GM23248 (cell line): ENCODE data around the gene RAD21L1. TPM values are rescaled to one million over a fixed set of nuclear protein-coding genes. Genes with fewer than 3 reads are reported as not detected.
A peak's percentile ranks its signal among the peaks of the same experiment; 100 is the strongest.

Experiments
- DNase-seq: peaks from one replicate; pipeline ENCODE4 v3.0.0-alpha.2; 2015
- H2AFZ ChIP-seq: fragments of 200-600 bp; sonication (generic); 2 replicates; pipeline ENCODE4 v1.6.1; 2016; ENCODE audit warnings: antibody characterized with exemption
- H3F3A ChIP-seq: fragments of 200-600 bp; sonication (generic); 2 replicates; pipeline ENCODE4 v1.6.1; 2016; ENCODE audit warnings: mild to moderate bottlenecking, antibody characterized with exemption, mixed run types; ENCODE audit not compliant: insufficient read depth
- H3K27ac ChIP-seq: fragments of 200-600 bp; sonication (generic); 2 replicates; pipeline ENCODE4 v1.5.1; 2016; ENCODE audit warnings: mild to moderate bottlenecking
- H3K27me3 ChIP-seq: fragments of 200-600 bp; sonication (generic); replicated peaks from 2 replicates; pipeline ENCODE4 v1.6.1; 2016; ENCODE audit warnings: mild to moderate bottlenecking; ENCODE audit not compliant: insufficient read depth
- H3K36me3 ChIP-seq: fragments of 200-600 bp; sonication (generic); 2 replicates; pipeline ENCODE4 v1.6.1; 2016; ENCODE audit warnings: low read depth, mild to moderate bottlenecking
- H3K4me1 ChIP-seq: fragments of 200-600 bp; sonication (generic); 2 replicates; pipeline ENCODE4 v1.6.1; 2016; ENCODE audit warnings: mild to moderate bottlenecking; ENCODE audit not compliant: insufficient read depth
- H3K4me2 ChIP-seq: fragments of 200-600 bp; sonication (generic); one replicate; pipeline ENCODE4 v1.6.1; 2016; ENCODE audit warnings: mild to moderate bottlenecking; ENCODE audit not compliant: unreplicated experiment
- H3K4me3 ChIP-seq: fragments of 200-600 bp; sonication (generic); 2 replicates; pipeline ENCODE4 v1.5.1; 2016; ENCODE audit warnings: mild to moderate bottlenecking
- H3K79me2 ChIP-seq: fragments of 200-600 bp; sonication (generic); 2 replicates; pipeline ENCODE4 v1.6.1; 2016; ENCODE audit warnings: mild to moderate bottlenecking; ENCODE audit not compliant: insufficient read depth
- H3K9ac ChIP-seq: fragments of 200-600 bp; sonication (generic); 2 replicates; pipeline ENCODE4 v1.6.1; 2016; ENCODE audit warnings: mild to moderate bottlenecking
- H3K9me2 ChIP-seq: fragments of 200-600 bp; sonication (generic); 2 replicates; pipeline ENCODE4 v1.6.1; 2016; ENCODE audit warnings: mixed run types, mild to moderate bottlenecking, moderate library complexity; ENCODE audit not compliant: insufficient read depth
- H3K9me3 ChIP-seq: fragments of 200-600 bp; sonication (generic); one replicate; pipeline ENCODE4 v1.6.1; 2017; ENCODE audit warnings: low read depth
- H4K20me1 ChIP-seq: fragments of 200-600 bp; sonication (generic); 2 replicates; pipeline ENCODE4 v1.6.0; 2016; ENCODE audit not compliant: insufficient read depth
- EZH2 ChIP-seq: fragments of 200-600 bp; sonication (generic); IDR thresholded peaks from 2 replicates; pipeline ENCODE4 v1.6.1; 2018; ENCODE audit warnings: antibody characterized with exemption, mild to moderate bottlenecking; ENCODE audit not compliant: insufficient read depth, poor library complexity, severe bottlenecking
- EZH2phosphoT487 ChIP-seq: fragments of 200-600 bp; sonication (generic); IDR thresholded peaks from 2 replicates; pipeline ENCODE4 v1.6.1; 2018; ENCODE audit warnings: antibody characterized with exemption, moderate library complexity, mild to moderate bottlenecking, low read depth; ENCODE audit not compliant: insufficient read depth
- WGBS, 2 experiments: methylation state at CpG; one replicate each; pipeline ENCODE4 v1.1.6; 2015 to 2017; ENCODE audit warnings: low lambda C conversion rate in 2 of 2, low coverage in 1 of 2; ENCODE audit errors: missing lambda C conversion rate in 2 of 2; 5-methylcytosine and 5-hydroxymethylcytosine counted together
- in situ Hi-C: fragments of 300-500 bp; cut with MboI; formaldehyde crosslinking; loops from 2 replicates; pipeline ENCODE4 v1.15.0; 2020
- polyA plus RNA-seq: library from polyadenylated mRNA; unstranded; fragments of >200 nt; fragmentation: Nextera tagmentation; extraction: Ambion mirVana; gene quantifications from 2 replicates; pipeline ENCODE4 v1.2.1, GENCODE V29; 2016
- total RNA-seq: library from RNA; depleted of rRNA; stranded (reverse); fragments of >200 nt; shearing (Covaris generic); gene quantifications from 2 replicates; pipeline ENCODE4 v1.2.3, GENCODE V29; 2014

RAD21L1 gene
- total and polyA plus RNA-seq, 2 experiments from 2014 or later = 0.16 TPM; not detected in 1

DNA sequence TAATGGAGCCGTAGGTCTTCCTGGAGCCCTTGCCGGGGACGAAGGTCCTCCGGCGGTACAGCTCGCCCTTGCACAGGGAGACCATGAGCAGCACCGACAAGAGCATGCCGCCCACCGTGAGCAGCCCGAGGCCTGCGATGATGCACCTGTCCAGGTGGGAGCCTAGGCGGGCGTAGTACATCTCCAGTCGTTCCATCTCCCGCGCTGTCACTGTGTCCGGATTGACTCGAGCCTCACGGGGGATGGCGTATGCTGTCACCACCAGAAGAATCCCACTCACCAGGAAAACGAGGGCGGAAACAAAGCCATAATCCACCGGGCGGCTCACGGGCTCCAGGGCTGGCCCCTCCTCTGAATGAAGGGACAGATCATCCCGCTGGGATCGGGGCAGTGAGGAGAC lies 44.9 kb upstream of the RAD21L1 start:
- Histone ChIP-seq H3K9me3 (no peaks in the 10 kb centered on the region), H3K9me2 (no peaks in the 10 kb centered on the region), H3F3A (no peaks in the 10 kb centered on the region), H3K4me3 (no peak overlapping the region), H3K4me1 (no peaks in the 10 kb centered on the region), H3K79me2 (no peaks in the 10 kb centered on the region), H3K9ac (no peak overlapping the region), H2AFZ (no peak overlapping the region), H3K27ac (no peak overlapping the region), H4K20me1 (no peaks in the 10 kb centered on the region), H3K4me2 (no peak overlapping the region), H3K27me3 (peaks cover 20% of the 10 kb centered on the region), H3K36me3 (no peaks in the 10 kb centered on the region)
- TF ChIP-seq EZH2 = no peak
- no peak for TF ChIP-seq EZH2phosphoT487
- in situ Hi-C loops = no loop called here
- DNase-seq = no peak
- 85 to 89% methylated on average over 26 to 27 of the region's 27 CpGs for WGBS, 2 experiments

DNA sequence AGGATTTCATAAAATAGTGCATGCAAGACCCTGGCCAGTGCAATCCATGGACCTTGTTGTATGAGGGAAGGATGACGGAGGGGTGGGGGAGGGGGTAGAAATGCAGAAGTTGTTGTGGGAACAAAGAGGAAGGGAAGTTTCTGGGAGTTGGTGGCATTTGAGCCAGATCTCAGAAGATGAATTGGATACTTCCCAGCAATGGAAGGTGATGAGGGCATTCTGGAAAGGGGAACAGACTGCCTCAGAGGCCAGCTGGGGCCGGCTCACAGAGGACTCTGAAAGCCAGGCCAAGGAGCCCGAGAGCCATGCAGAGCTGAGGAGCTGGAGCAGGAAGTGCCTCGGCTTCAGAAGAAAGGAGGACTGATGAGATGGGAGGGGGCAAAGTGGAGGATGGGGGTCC lies 43.7 kb upstream of the RAD21L1 start:
- Histone ChIP-seq H3K4me3 (no peak overlapping the region), H3K4me1 (no peaks in the 10 kb centered on the region), H2AFZ (no peak overlapping the region), H4K20me1 (no peaks in the 10 kb centered on the region), H3K9me3 (no peaks in the 10 kb centered on the region), H3K27me3 (peaks cover 27% of the 10 kb centered on the region), H3K36me3 (no peaks in the 10 kb centered on the region), H3K9me2 (no peaks in the 10 kb centered on the region), H3K4me2 (no peak overlapping the region), H3K27ac (no peak overlapping the region), H3F3A (no peaks in the 10 kb centered on the region), H3K79me2 (no peaks in the 10 kb centered on the region), H3K9ac (no peak overlapping the region)
- WGBS, 2 experiments = 46 to 63% methylated on average over 4 of the region's 4 CpGs
- in situ Hi-C loops = no loop called here
- DNase-seq = no peak
- no peak for TF ChIP-seq EZH2
- no peak for TF ChIP-seq EZH2phosphoT487

DNA sequence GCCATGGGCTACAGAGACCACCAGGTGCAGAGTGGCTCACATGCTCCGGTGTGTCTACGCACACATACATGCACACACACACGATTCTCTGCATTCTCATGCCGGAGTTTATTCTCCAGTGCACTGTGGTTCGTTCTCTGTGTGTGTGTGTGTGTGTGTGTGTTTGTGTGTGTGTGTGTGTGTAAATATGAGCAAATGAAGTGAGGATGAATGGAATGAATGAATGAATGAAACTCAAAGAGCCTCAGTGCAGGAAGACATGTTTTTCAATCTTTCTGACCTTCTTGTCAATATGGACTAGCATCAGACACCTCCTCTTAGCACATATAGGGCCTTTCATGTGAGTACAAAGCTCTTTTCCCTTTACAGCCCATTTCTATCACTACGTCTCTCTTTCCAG lies 42.7 kb upstream of the RAD21L1 start:
- in situ Hi-C loops = no loop called here
- TF ChIP-seq EZH2 = no peak
- TF ChIP-seq EZH2phosphoT487 = no peak
- H3K9ac ChIP-seq = no peak overlapping the region
- 79 to 80% methylated on average over 6 of the region's 6 CpGs for WGBS, 2 experiments
- H3K27me3 ChIP-seq = peaks cover 33% of the 10 kb centered on the region
- no peak overlapping the region for H3K4me2 ChIP-seq
- H3K4me3 ChIP-seq = no peak overlapping the region
- no peaks in the 10 kb centered on the region for H3K4me1 ChIP-seq
- no peak overlapping the region for H3K27ac ChIP-seq
- no peaks in the 10 kb centered on the region for H3K79me2 ChIP-seq
- H2AFZ ChIP-seq = no peak overlapping the region
- no peaks in the 10 kb centered on the region for H3K36me3 ChIP-seq
- H3K9me2 ChIP-seq = no peaks in the 10 kb centered on the region
- H4K20me1 ChIP-seq = no peaks in the 10 kb centered on the region
- DNase-seq = no peak
- H3F3A ChIP-seq = no peaks in the 10 kb centered on the region
- no peaks in the 10 kb centered on the region for H3K9me3 ChIP-seq

DNA sequence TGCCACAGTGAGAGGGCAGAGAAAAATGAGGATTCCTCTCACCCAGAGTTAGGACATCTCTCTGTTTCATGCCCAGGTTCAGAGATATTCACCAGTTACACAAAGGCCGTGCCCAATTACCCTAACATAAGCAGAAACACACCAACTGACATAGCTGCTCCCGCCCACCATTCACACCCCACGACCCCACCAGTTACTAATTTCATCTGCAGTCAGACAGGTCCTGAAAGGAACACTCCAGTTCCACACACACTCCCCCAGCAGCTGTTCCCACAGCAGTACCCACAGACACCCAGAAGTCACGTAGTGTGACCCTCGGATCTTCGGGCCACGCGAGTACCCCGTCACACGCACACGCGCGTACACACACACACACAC lies 41.6 kb upstream of the RAD21L1 start:
- WGBS, 2 experiments = 19% methylated on average over 13 of the region's 13 CpGs
- Histone ChIP-seq H3F3A (no peaks in the 10 kb centered on the region), H3K9me3 (no peaks in the 10 kb centered on the region), H3K27ac (no peak overlapping the region), H4K20me1 (no peaks in the 10 kb centered on the region), H3K9me2 (no peaks in the 10 kb centered on the region), H3K9ac (no peak overlapping the region), H3K4me1 (no peaks in the 10 kb centered on the region), H3K36me3 (no peaks in the 10 kb centered on the region), H3K4me2 (no peak overlapping the region), H3K27me3 (peaks cover 37% of the 10 kb centered on the region), H3K79me2 (no peaks in the 10 kb centered on the region), H3K4me3 (no peak overlapping the region), H2AFZ (no peak overlapping the region)
- in situ Hi-C loops = no loop called here
- DNase-seq = no peak
- TF ChIP-seq EZH2 (peak; percentile 40), EZH2phosphoT487 (no peak)
